Activated naive CD4-positive, alpha-beta T cell treated with anti-CD3 and anti-CD28 coated beads for 36 hours (primary cell): ENCODE data around the gene SLC25A5. TPM values are rescaled to one million over a fixed set of nuclear protein-coding genes. Genes with fewer than 3 reads are reported as not detected.

Experiments used
- CTCF ChIA-PET: fragments of 350-600 bp; sonication (Branson Sonifier 250); formaldehyde crosslinking; loops from one replicate; lab custom pipeline; 2021; ENCODE audit warnings: antibody characterized with exemption; lab: Charles Lee
- DNase-seq: peaks from one replicate; pipeline ENCODE4 v3.0.0-alpha.2; 2020
- H3K27ac Mint-ChIP-seq: one replicate; pipeline ENCODE4 v1.8.0; 2021; ENCODE audit warnings: mild to moderate bottlenecking, mixed read lengths
- H3K27me3 Mint-ChIP-seq: one replicate; pipeline ENCODE4 v1.8.0; 2021; ENCODE audit warnings: low read depth, mixed read lengths
- H3K36me3 Mint-ChIP-seq: one replicate; pipeline ENCODE4 v1.8.0; 2021; ENCODE audit warnings: low read depth, mixed read lengths
- H3K4me1 Mint-ChIP-seq: one replicate; pipeline ENCODE4 v1.8.0; 2021; ENCODE audit warnings: low read depth, mixed read lengths
- H3K4me3 Mint-ChIP-seq: one replicate; pipeline ENCODE4 v1.8.0; 2021; ENCODE audit warnings: mild to moderate bottlenecking, moderate library complexity, mixed read lengths
- H3K9me3 Mint-ChIP-seq: one replicate; pipeline ENCODE4 v1.8.0; 2021; ENCODE audit warnings: mixed read lengths
- intact Hi-C: fragments of 100-400 bp; cut with micrococcal nuclease; formaldehyde crosslinking; loops from one replicate; pipeline ENCODE4 v1.15.1; 2023
- total RNA-seq, 2 experiments: library from RNA; stranded (reverse); gene quantifications; one replicate each; pipeline ENCODE4 v1.2.3, GENCODE V29; 2021

Gene SLC25A5
- total RNA-seq, 2 experiments from 2014 or later, result 846 to 855 TPM

- intact Hi-C loops, result loop anchor here (1.0 to 5.0 kb wide), 8 partner anchors 47 to 365 kb away; partner anchors contain the start of genes NKRF, SEPTIN6 and UBE2A
- Mint-ChIP-seq H3K9me3 (no peaks in the 10 kb centered on the region), H3K36me3 (no peaks in the 10 kb centered on the region), H3K27me3 (no peaks in the 10 kb centered on the region), H3K4me1 (no peaks in the 10 kb centered on the region), H3K27ac (no peak overlapping the region), H3K4me3 (no peak overlapping the region)
- DNase-seq, result peak; percentile 45
- CTCF ChIA-PET, result interaction anchor here (0.6 to 2.7 kb wide), 16 partner anchors 12 to 372 kb away, joined by 3 to 37 read pairs (median 4); partner anchors contain the start of gene STEEP1
Observed at GRCh38 chrX:119516157-119516702, 48.0 kb downstream of the SLC25A5 start.

- Mint-ChIP-seq H3K4me1 (no peaks in the 10 kb centered on the region), H3K27me3 (no peaks in the 10 kb centered on the region)
- CTCF ChIA-PET, result interaction anchor here (0.6 to 0.9 kb wide), 4 partner anchors 15 to 352 kb away, joined by 3 to 5 read pairs (median 4); no protein-coding TSS in a partner anchor
Observed at GRCh38 chrX:119518371-119518770, 50.1 kb downstream of the SLC25A5 start.

More at GRCh38 chrX:119518371-119518770, 50.1 kb downstream of the SLC25A5 start:
- DNase-seq, result no peak
- Mint-ChIP-seq H3K4me3 (no peak overlapping the region), H3K27ac (no peak overlapping the region), H3K36me3 (no peaks in the 10 kb centered on the region), H3K9me3 (no peaks in the 10 kb centered on the region)
- intact Hi-C loops, result loop anchor here (5.0 kb wide), 1 partner anchor 89 kb away; the partner anchor contains the start of gene NKRF

Other genes starting within 250 kb of the SLC25A5 start
- 10 to 100 TPM; 26.3 to 27.0 TPM for gene PGRMC1, start 232.2 kb upstream of the SLC25A5 start, total RNA-seq
- gene SLC25A43, start 69.1 kb upstream of the SLC25A5 start, total RNA-seq, result 1 to 10 TPM; 2.9 to 3.2 TPM
- 10 to 100 TPM; 19.6 to 20.7 TPM for gene STEEP1, start 97.0 kb downstream of the SLC25A5 start, total RNA-seq
- 10 to 100 TPM; 46.1 to 49.8 TPM for gene UBE2A, start 106.1 kb downstream of the SLC25A5 start, total RNA-seq
- gene NKRF, start 138.0 kb downstream of the SLC25A5 start, total RNA-seq, result 10 to 100 TPM; 15.8 to 17.0 TPM
- gene SEPTIN6, start 224.7 kb downstream of the SLC25A5 start, total RNA-seq, result 100 to 1,000 TPM; 137 to 143 TPM